T-helper 1 cell (primary cell): ENCODE results near the gene ITSN1.
A peak's percentile ranks its signal among the peaks of the same experiment; 100 is the strongest.
"Not testable (repeated sequence)": the region's sequence is repeated elsewhere in the genome, so short reads cannot be mapped to it uniquely, and the experiment has no call there.

Experiments
- DNase-seq, 5 donors: peaks; one replicate each; pipeline ENCODE4 v3.0.0-alpha.2; 2012 to 2020

The ITSN1 gene

GRCh38 chr21:33898586-33898985 lies 256.3 kb downstream of the ITSN1 start:
- DNase-seq, result no peak

GRCh38 chr21:33899199-33899598 lies 256.9 kb downstream of the ITSN1 start:
- no peak for DNase-seq

- peak in 1 of 5 donors; percentile 35 for DNase-seq
Observed at GRCh38 chr21:33901412-33902288, 259.3 kb downstream of the ITSN1 start.

- no peak for DNase-seq
Observed at GRCh38 chr21:33902349-33902748, 260.0 kb downstream of the ITSN1 start.

GRCh38 chr21:33904041-33904440 lies 261.7 kb downstream of the ITSN1 start:
- no peak for DNase-seq

GRCh38 chr21:33908760-33909159 lies 266.5 kb downstream of the ITSN1 start:
- no peak for DNase-seq

- DNase-seq, result no peak
Observed at GRCh38 chr21:33909756-33910155, 267.5 kb downstream of the ITSN1 start.

GRCh38 chr21:33914188-33914587 lies 271.9 kb downstream of the ITSN1 start:
- DNase-seq, result no peak

- peak; percentile 89 to 97 (median 92) for DNase-seq
Observed at GRCh38 chr21:33915368-33916199, 273.3 kb downstream of the ITSN1 start, which contains the start of gene ATP5PO. Gene ATP5PO, minus strand, starts transcription at chr21:33915804. Its CDS starts 41 bp downstream, at chr21:33915763.

GRCh38 chr21:33916200-33916567 lies 273.9 kb downstream of the ITSN1 start:
- no peak for DNase-seq

GRCh38 chr21:33917421-33917820 lies 275.1 kb downstream of the ITSN1 start:
- no peak for DNase-seq

- DNase-seq, result peak; percentile 64 to 90 (median 82)
Observed at GRCh38 chr21:33924079-33924765, 281.9 kb downstream of the ITSN1 start.

GRCh38 chr21:33924766-33925100 lies 282.4 kb downstream of the ITSN1 start:
- DNase-seq, result no peak

GRCh38 chr21:33926248-33926647 lies 283.9 kb downstream of the ITSN1 start:
- not testable (repeated sequence) for DNase-seq

- DNase-seq, result peak; percentile 30 to 82 (median 67)
Observed at GRCh38 chr21:33931052-33931798, 288.9 kb downstream of the ITSN1 start.

GRCh38 chr21:33931799-33932390 lies 289.6 kb downstream of the ITSN1 start:
- DNase-seq, result peak in 3 of 5 donors; percentile 19 to 41 (median 32)

GRCh38 chr21:33932731-33933130 lies 290.4 kb downstream of the ITSN1 start:
- DNase-seq, result peak in 1 of 5 donors; percentile 32

- DNase-seq, result peak in 4 of 5 donors; percentile 38 to 66 (median 53)
Observed at GRCh38 chr21:33936301-33937038, 294.2 kb downstream of the ITSN1 start.

- DNase-seq, result peak in 1 of 5 donors; percentile 27
Observed at GRCh38 chr21:33937146-33937545, 294.8 kb downstream of the ITSN1 start.

GRCh38 chr21:33937931-33938339 lies 295.6 kb downstream of the ITSN1 start:
- DNase-seq, result peak in 4 of 5 donors; percentile 29 to 87 (median 42)

GRCh38 chr21:33938381-33938780 lies 296.1 kb downstream of the ITSN1 start:
- no peak for DNase-seq
